HAP-1 (cell line): Measurements from ENCODE around the gene SETD4.
"Not testable (repeated sequence)": the region's sequence is repeated elsewhere in the genome, so short reads cannot be mapped to it uniquely, and the experiment has no call there.

Experiments used
- DNase-seq, 2 experiments: peaks; one replicate each; pipeline ENCODE4 v3.0.0-alpha.2; 2016 to 2020; ENCODE audit warnings: low spot score in 2 of 2
- H3K27me3 ChIP-seq: fragments of 250-450 bp; sonication (Bioruptor Pico); 2 replicates; pipeline ENCODE4 v1.5.1; 2020; ENCODE audit warnings: low read depth, mild to moderate bottlenecking, moderate library complexity
- H3K36me3 ChIP-seq: fragments of 250-450 bp; sonication (Bioruptor Pico); replicated peaks from 2 replicates; pipeline ENCODE4 v1.5.1; 2020; ENCODE audit warnings: mild to moderate bottlenecking
- H3K4me1 ChIP-seq: fragments of 250-450 bp; sonication (Bioruptor Pico); 2 replicates; pipeline ENCODE4 v1.5.1; 2020; ENCODE audit warnings: mild to moderate bottlenecking
- H3K4me3 ChIP-seq: fragments of 250-450 bp; sonication (Bioruptor Pico); 2 replicates; pipeline ENCODE4 v1.5.1; 2020; ENCODE audit warnings: mild to moderate bottlenecking, moderate library complexity
- H3K9me3 ChIP-seq: fragments of 250-450 bp; sonication (Bioruptor Pico); 2 replicates; pipeline ENCODE4 v1.5.1; 2020; ENCODE audit warnings: mild to moderate bottlenecking, moderate library complexity
- in situ Hi-C: fragments of 300-500 bp; cut with MboI; formaldehyde crosslinking; loops from 3 replicates; pipeline ENCODE4 v1.14.3; 2020; ENCODE audit warnings: low sequenced_read_pairs, inconsistent platforms, mixed read lengths

SETD4 gene

GRCh38 chr21:36092681-36093080, 32.4 kb upstream of the SETD4 start:
- in situ Hi-C loops: no loop called here
- peaks cover 7% of the 10 kb centered on the region; the same call in 1 of the 2 replicates for H3K9me3 ChIP-seq
- no peaks in the 10 kb centered on the region for H3K36me3 ChIP-seq
- no peaks in the 10 kb centered on the region for H3K4me1 ChIP-seq
- no peaks in the 10 kb centered on the region for H3K27me3 ChIP-seq
- no peak overlapping the region for H3K4me3 ChIP-seq
- no peak for DNase-seq

GRCh38 chr21:36089946-36090345, 29.6 kb upstream of the SETD4 start:
- Histone ChIP-seq H3K4me3 (no peak overlapping the region), H3K36me3 (no peaks in the 10 kb centered on the region), H3K27me3 (no peaks in the 10 kb centered on the region), H3K4me1 (no peaks in the 10 kb centered on the region), H3K9me3 (peaks cover 7% of the 10 kb centered on the region; the same call in 1 of the 2 replicates)
- DNase-seq: no peak
- in situ Hi-C loops: no loop called here

DNA sequence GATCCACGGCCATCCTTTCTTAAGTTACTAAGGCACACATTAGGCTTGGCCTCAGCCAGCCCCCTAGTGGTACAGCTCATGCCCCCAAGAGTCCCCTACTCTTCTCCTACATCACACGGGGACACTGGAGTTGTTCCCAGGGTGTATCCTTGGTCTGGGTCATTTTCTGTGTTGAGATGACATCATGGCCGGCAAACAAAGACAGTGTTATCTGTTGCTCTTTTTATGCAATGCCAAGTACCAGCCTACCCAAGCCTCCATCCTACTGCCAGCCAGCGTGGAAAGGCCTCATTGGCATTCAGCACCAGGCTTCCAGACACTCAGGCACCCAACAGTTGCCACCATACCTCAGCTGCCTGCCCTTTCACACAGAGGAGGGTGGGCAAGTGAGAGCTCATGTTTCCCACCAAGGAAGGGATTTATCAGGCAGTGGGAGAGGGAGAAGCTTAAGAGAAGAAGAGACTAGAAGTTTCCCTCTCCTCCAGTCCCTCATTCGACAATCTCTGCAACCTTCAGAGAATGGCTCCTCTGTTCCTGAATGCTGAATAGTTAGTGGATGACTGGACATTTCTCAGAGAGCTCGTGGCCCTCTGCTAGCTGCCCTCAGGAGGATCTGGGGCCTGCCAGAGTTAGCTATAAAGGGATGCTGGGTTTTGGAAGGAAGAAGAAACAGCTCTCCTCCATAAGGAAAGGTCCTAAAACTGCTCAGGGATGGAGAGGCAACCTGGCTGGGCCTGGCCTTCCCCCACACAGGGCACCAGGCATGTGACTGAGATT, 27.2 kb upstream of the SETD4 start:
- Histone ChIP-seq H3K4me1 (no peaks in the 10 kb centered on the region), H3K27me3 (no peaks in the 10 kb centered on the region), H3K4me3 (no peak overlapping the region), H3K36me3 (no peaks in the 10 kb centered on the region), H3K9me3 (no peaks in the 10 kb centered on the region)
- no peak for DNase-seq
- in situ Hi-C loops: no loop called here

DNA sequence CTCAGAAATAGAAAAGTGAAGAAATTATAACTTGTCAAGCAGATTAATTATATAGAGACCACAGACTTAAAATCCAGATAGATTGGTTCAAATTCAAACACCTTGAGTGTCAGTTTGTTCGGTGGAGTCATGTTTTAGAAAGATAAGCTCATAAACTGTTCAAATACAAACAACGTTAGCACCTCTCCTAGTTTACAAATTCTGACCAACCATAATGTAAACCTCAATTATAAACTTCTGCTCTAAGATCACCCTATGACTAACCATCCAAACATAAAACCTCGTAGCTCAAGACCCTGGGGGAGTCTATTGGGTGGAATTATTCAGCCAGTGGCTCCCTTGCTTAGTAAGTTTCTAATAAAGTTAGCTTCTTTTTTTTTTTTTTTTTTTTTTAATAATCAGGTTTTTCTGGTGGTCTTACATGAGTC, 21.9 kb upstream of the SETD4 start:
- no peaks in the 10 kb centered on the region for H3K9me3 ChIP-seq
- H3K36me3 ChIP-seq: no peaks in the 10 kb centered on the region
- no peak for DNase-seq
- in situ Hi-C loops: no loop called here
- H3K4me3 ChIP-seq: no peak overlapping the region
- H3K4me1 ChIP-seq: no peaks in the 10 kb centered on the region
- no peaks in the 10 kb centered on the region for H3K27me3 ChIP-seq

- Histone ChIP-seq H3K27me3 (no peaks in the 10 kb centered on the region), H3K4me3 (no peak overlapping the region), H3K4me1 (no peaks in the 10 kb centered on the region), H3K9me3 (no peaks in the 10 kb centered on the region), H3K36me3 (no peaks in the 10 kb centered on the region)
- no peak for DNase-seq
- in situ Hi-C loops: no loop called here
Measured at GRCh38 chr21:36080386-36080785, 20.1 kb upstream of the SETD4 start.

GRCh38 chr21:36079671-36080070, 19.3 kb upstream of the SETD4 start:
- H3K27me3 ChIP-seq: no peaks in the 10 kb centered on the region
- H3K36me3 ChIP-seq: no peaks in the 10 kb centered on the region
- H3K9me3 ChIP-seq: no peaks in the 10 kb centered on the region
- in situ Hi-C loops: no loop called here
- H3K4me1 ChIP-seq: no peaks in the 10 kb centered on the region
- DNase-seq: no peak
- H3K4me3 ChIP-seq: no peak overlapping the region

DNA sequence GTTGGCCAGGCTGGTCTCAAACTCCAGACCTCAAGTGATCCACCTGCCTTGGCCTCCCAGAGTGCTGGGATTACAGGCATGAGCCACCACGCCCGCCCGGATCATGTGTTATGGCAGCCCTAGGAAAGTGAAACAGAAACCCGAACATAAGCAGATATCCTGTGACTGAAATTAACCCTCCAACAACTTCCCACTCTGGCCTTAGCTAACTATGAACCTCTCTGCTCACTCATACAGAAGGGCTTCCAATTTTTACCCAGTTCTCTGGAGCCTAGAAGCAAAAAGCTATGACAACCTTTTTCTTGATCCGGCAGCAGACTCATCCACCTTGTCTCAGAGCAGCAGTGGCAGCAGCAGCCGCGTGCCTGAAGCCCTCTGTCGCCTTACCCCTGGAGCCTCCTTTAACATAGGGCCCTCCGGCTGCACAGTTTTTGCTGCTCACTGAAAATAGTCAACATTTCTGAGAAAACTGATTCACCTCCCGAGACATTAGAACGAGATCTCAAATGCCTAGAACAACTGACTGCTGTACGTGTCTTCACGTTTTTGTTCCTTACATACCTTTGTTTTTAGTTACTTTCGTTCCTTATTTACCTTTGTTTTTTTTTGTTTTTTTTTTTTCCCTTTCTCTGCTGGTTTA, 18.8 kb upstream of the SETD4 start:
- H3K9me3 ChIP-seq: no peaks in the 10 kb centered on the region
- no peak for DNase-seq
- H3K27me3 ChIP-seq: no peaks in the 10 kb centered on the region
- in situ Hi-C loops: no loop called here
- H3K4me3 ChIP-seq: no peak overlapping the region
- H3K36me3 ChIP-seq: no peaks in the 10 kb centered on the region
- H3K4me1 ChIP-seq: no peaks in the 10 kb centered on the region

- in situ Hi-C loops: no loop called here
- Histone ChIP-seq H3K4me3 (no peak overlapping the region), H3K4me1 (no peaks in the 10 kb centered on the region), H3K9me3 (no peaks in the 10 kb centered on the region), H3K36me3 (peaks cover 3% of the 10 kb centered on the region; the same call in 1 of the 2 replicates), H3K27me3 (no peaks in the 10 kb centered on the region)
- no peak for DNase-seq
Measured at GRCh38 chr21:36077758-36078157, 17.4 kb upstream of the SETD4 start.

DNA sequence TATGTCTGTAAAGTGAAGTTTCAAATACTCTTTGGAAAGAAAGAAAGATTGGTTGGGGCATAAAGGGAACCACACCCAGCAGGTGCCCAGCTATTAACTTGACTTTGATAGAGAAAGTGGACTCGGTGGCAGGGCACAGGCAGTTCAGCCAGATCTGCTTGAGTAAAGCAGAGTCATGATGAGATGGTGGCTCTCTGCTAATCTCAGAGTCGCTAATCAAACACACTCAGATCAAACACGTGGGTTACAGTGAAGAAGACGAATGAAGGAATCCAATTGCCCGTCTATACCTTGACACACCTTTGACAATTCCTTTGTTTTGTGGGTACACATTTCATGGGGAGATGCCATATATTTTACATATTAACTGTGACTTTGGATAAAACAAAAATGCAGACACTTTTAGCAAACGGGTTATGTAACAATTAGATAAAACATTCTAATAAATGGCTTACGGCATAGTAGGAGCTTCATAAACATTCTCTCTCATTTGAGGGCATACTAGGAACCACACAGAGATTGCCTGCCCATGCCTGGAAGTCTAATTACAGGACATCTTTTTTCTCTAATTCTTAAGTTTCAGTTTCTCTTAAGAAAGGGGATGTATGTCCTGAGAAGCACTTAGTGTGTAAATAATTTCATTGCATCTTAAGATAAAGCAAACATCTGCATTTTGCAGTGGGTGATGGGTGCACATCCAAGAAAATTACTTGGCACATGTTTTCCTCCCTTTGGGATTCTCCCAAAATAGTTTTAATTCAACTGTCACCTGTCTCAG, 16.7 kb upstream of the SETD4 start:
- H3K9me3 ChIP-seq: no peaks in the 10 kb centered on the region
- no peak for DNase-seq
- H3K4me3 ChIP-seq: no peak overlapping the region
- no peaks in the 10 kb centered on the region for H3K4me1 ChIP-seq
- H3K36me3 ChIP-seq: peaks cover 10% of the 10 kb centered on the region
- in situ Hi-C loops: no loop called here
- H3K27me3 ChIP-seq: no peaks in the 10 kb centered on the region

- in situ Hi-C loops: no loop called here
- Histone ChIP-seq H3K4me1 (no peaks in the 10 kb centered on the region; the same call in 1 of the 2 replicates), H3K27me3 (no peaks in the 10 kb centered on the region), H3K4me3 (no peak overlapping the region), H3K36me3 (peaks cover 19% of the 10 kb centered on the region), H3K9me3 (no peaks in the 10 kb centered on the region)
- no peak for DNase-seq
Measured at GRCh38 chr21:36075953-36076352, 15.6 kb upstream of the SETD4 start.

GRCh38 chr21:36075171-36075570, 14.8 kb upstream of the SETD4 start:
- H3K36me3 ChIP-seq: peaks cover 20% of the 10 kb centered on the region
- no peaks in the 10 kb centered on the region for H3K9me3 ChIP-seq
- in situ Hi-C loops: no loop called here
- no peaks in the 10 kb centered on the region for H3K27me3 ChIP-seq
- H3K4me3 ChIP-seq: no peak overlapping the region
- no peak for DNase-seq
- peaks cover 3% of the 10 kb centered on the region for H3K4me1 ChIP-seq

DNA sequence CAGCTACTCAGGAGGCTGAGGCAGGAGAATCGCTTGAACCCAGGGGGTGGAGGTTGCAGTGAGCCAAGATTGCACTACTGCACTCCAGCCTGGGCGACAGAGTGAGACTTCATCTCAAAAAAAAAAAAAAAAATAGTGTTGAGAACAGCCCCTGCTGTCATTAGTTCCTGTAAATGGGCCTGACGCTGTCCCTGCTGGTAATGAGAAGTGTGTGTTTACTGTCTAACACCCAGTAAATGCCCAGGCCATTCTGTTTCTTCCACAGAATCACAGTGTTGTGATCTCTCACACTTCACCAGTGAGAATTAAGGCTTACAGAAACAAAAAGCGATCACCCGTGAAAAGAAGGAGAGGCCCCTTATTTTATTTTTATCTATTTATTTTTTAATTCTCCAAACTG, 13.6 kb upstream of the SETD4 start:
- in situ Hi-C loops: loop anchor here (25.0 kb wide), 1 partner anchor 1212 kb away; no protein-coding TSS in a partner anchor
- not testable (repeated sequence) for DNase-seq, H3K27me3 ChIP-seq, H3K9me3 ChIP-seq, H3K4me1 ChIP-seq, H3K4me3 ChIP-seq
- H3K36me3 ChIP-seq: peaks cover 20% of the 10 kb centered on the region

DNA sequence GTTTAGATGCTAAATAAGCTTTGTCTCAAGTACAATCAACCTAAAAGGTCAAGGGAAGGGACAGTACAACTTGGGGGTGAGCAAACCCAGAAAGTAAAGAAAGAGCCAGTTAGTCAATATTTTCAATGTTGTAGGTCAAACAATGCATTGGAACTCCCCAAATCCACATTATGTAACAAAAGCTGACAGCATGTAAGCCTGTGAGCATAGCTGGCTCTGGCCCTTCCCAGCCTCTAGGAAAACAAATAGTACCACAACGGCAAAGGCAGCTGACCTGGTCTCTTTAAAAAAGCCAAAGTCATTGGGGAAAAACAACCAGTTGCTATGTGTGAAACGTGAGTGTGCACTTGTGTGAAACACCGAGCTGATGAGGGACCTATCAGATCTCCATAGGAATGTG, 12.9 kb upstream of the SETD4 start:
- H3K27me3 ChIP-seq: no peaks in the 10 kb centered on the region
- in situ Hi-C loops: loop anchor here (25.0 kb wide), 1 partner anchor 1211 kb away; no protein-coding TSS in a partner anchor
- H3K4me3 ChIP-seq: no peak overlapping the region
- peaks cover 20% of the 10 kb centered on the region for H3K36me3 ChIP-seq
- DNase-seq: no peak
- peaks cover 9% of the 10 kb centered on the region for H3K9me3 ChIP-seq
- peaks cover 6% of the 10 kb centered on the region for H3K4me1 ChIP-seq
